Dendritic cell treated with granulocyte-macrophage colony-stimulating factor and Interleukin-4, amounts not matched to agents 40 ng/mL and 50 ng/mL, for 4 days (primary cell): ENCODE results near the gene TPSG1.
"Not testable (repeated sequence)": the region's sequence is repeated elsewhere in the genome, so short reads cannot be mapped to it uniquely, and the experiment has no call there.

Experiments
- H3K27ac Mint-ChIP-seq: one replicate; pipeline ENCODE4 v1.8.0; 2022; ENCODE audit warnings: mild to moderate bottlenecking, mixed read lengths
- H3K27me3 Mint-ChIP-seq: one replicate; pipeline ENCODE4 v1.8.0; 2022; ENCODE audit warnings: mild to moderate bottlenecking, mixed read lengths
- H3K36me3 Mint-ChIP-seq: one replicate; pipeline ENCODE4 v1.8.0; 2022; ENCODE audit warnings: low read depth, mixed read lengths
- H3K4me1 Mint-ChIP-seq: one replicate; pipeline ENCODE4 v1.8.0; 2022; ENCODE audit warnings: low read depth, mixed read lengths
- H3K4me3 Mint-ChIP-seq: one replicate; pipeline ENCODE4 v1.8.0; 2022; ENCODE audit warnings: mild to moderate bottlenecking, moderate library complexity, mixed read lengths
- H3K9me3 Mint-ChIP-seq: one replicate; pipeline ENCODE4 v1.8.0; 2022; ENCODE audit warnings: mixed read lengths
- intact Hi-C: fragments of 100-400 bp; cut with micrococcal nuclease; formaldehyde crosslinking; loops from one replicate; pipeline ENCODE4 v1.15.0; 2022

The TPSG1 gene

GRCh38 chr16:1261131-1261892, 36.2 kb upstream of the TPSG1 start:
- Mint-ChIP-seq H3K36me3 (no peaks in the 10 kb centered on the region), H3K9me3 (peaks cover 10% of the 10 kb centered on the region), H3K4me3 (no peak overlapping the region), H3K27ac (no peak overlapping the region), H3K4me1 (peaks cover 5% of the 10 kb centered on the region), H3K27me3 (peaks cover 49% of the 10 kb centered on the region)
- intact Hi-C loops: no loop called here

GRCh38 chr16:1260101-1260680, 35.1 kb upstream of the TPSG1 start:
- no peak overlapping the region for H3K4me3 Mint-ChIP-seq
- peaks cover 51% of the 10 kb centered on the region for H3K27me3 Mint-ChIP-seq
- intact Hi-C loops: no loop called here
- H3K36me3 Mint-ChIP-seq: no peaks in the 10 kb centered on the region
- H3K27ac Mint-ChIP-seq: no peak overlapping the region
- peaks cover 10% of the 10 kb centered on the region for H3K9me3 Mint-ChIP-seq
- H3K4me1 Mint-ChIP-seq: peaks cover 5% of the 10 kb centered on the region

DNA sequence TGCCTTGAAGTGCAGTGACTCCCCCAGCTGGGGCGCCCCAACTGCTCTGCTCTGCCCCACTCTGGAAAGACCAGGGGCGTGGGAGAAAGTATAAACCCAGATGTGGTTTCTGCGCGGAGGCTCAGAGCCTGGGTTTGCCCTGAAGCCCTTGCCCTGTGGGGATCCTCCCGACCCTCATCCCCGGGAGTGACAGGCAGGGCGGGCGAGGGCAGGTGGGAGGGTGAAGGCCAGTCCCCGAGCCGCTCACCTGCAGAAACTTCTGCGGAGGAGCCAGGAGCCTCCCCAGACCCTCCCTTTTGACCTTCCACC, 34.6 kb upstream of the TPSG1 start:
- intact Hi-C loops: no loop called here
- Mint-ChIP-seq H3K27me3 (peaks cover 52% of the 10 kb centered on the region), H3K36me3 (no peaks in the 10 kb centered on the region), H3K4me3 (no peak overlapping the region), H3K9me3 (peaks cover 9% of the 10 kb centered on the region), H3K4me1 (peaks cover 5% of the 10 kb centered on the region), H3K27ac (no peak overlapping the region)

GRCh38 chr16:1258906-1259759, 34.1 kb upstream of the TPSG1 start:
- intact Hi-C loops: no loop called here
- H3K4me1 Mint-ChIP-seq: peaks cover 5% of the 10 kb centered on the region
- no peak overlapping the region for H3K4me3 Mint-ChIP-seq
- peaks cover 3% of the 10 kb centered on the region for H3K9me3 Mint-ChIP-seq
- H3K27me3 Mint-ChIP-seq: peaks cover 52% of the 10 kb centered on the region
- no peaks in the 10 kb centered on the region for H3K36me3 Mint-ChIP-seq
- no peak overlapping the region for H3K27ac Mint-ChIP-seq

GRCh38 chr16:1258225-1258600, 33.1 kb upstream of the TPSG1 start:
- no peaks in the 10 kb centered on the region for H3K36me3 Mint-ChIP-seq
- no peak overlapping the region for H3K27ac Mint-ChIP-seq
- no peaks in the 10 kb centered on the region for H3K9me3 Mint-ChIP-seq
- H3K27me3 Mint-ChIP-seq: peaks cover 52% of the 10 kb centered on the region
- peaks cover 5% of the 10 kb centered on the region for H3K4me1 Mint-ChIP-seq
- intact Hi-C loops: no loop called here
- H3K4me3 Mint-ChIP-seq: no peak overlapping the region

DNA sequence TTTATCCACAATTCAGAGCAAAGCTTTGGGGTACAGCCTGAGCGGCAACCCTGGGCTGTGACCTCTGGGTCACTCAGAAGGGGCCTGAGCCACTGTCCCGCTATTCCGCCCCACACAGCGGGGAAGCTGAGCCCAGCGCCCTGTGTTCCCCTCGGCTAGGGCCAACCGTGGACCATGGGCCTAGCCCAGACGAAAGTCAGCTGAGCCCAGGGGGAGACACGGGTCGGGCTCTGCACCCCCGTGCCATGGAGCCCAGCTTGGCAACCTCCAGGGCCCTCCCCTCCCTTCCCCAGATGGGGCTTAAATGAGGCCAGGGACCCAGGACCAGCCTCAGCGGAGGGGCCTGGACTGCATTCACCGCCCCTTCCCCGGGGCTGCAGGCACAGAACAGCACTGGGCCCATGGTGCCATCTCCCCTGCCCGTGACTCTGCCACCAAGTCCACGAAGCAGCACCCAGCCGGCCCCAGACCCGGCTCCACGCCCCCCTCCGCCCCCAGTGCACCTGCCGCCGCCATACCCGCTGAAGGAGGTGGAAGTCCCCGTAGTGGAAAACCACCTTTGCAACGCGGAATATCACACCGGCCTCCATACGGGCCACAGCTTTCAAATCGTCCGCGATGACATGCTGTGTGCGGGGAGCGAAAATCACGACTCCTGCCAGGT, 32.6 kb upstream of the TPSG1 start:
- intact Hi-C loops: no loop called here
- no peak overlapping the region for H3K4me3 Mint-ChIP-seq
- no peaks in the 10 kb centered on the region for H3K9me3 Mint-ChIP-seq
- peaks cover 48% of the 10 kb centered on the region for H3K27me3 Mint-ChIP-seq
- no peak overlapping the region for H3K27ac Mint-ChIP-seq
- H3K36me3 Mint-ChIP-seq: no peaks in the 10 kb centered on the region
- H3K4me1 Mint-ChIP-seq: peaks cover 5% of the 10 kb centered on the region

GRCh38 chr16:1256874-1257322, 31.8 kb upstream of the TPSG1 start:
- Mint-ChIP-seq H3K36me3 (no peaks in the 10 kb centered on the region), H3K4me3 (no peak overlapping the region), H3K9me3 (no peaks in the 10 kb centered on the region), H3K4me1 (peaks cover 5% of the 10 kb centered on the region), H3K27ac (no peak overlapping the region), H3K27me3 (peaks cover 40% of the 10 kb centered on the region)
- intact Hi-C loops: no loop called here

DNA sequence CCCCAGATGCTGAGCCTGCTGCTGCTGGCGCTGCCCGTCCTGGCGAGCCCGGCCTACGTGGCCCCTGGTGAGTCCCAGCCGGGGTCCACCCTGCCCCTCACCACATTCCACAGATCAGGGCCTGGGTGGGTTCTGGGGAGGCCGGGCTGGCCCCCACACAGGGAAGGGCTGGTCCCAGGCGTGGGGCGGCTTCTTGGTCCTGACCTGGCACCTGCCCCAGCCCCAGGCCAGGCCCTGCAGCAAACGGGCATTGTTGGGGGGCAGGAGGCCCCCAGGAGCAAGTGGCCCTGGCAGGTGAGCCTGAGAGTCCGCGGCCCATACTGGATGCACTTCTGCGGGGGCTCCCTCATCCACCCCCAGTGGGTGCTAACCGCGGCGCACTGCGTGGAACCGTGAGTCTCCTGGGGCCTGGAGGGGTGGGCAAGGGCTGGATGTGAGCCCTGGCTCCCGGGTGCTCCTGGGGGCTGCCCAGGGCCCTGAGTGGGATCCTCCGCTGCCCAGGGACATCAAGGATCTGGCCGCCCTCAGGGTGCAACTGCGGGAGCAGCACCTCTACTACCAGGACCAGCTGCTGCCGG, 31.3 kb upstream of the TPSG1 start:
- H3K4me3 Mint-ChIP-seq, H3K9me3 Mint-ChIP-seq, H3K27ac Mint-ChIP-seq, intact Hi-C loops, H3K4me1 Mint-ChIP-seq, H3K36me3 Mint-ChIP-seq: not testable (repeated sequence)
- H3K27me3 Mint-ChIP-seq: peaks cover 35% of the 10 kb centered on the region

GRCh38 chr16:1255276-1256122, 30.4 kb upstream of the TPSG1 start, which contains the start of gene TPSD1:
TPSD1 (plus strand) TSS chr16:1256069; CDS start chr16:1256281, 212 bp downstream.
- H3K4me3 Mint-ChIP-seq, H3K4me1 Mint-ChIP-seq, H3K9me3 Mint-ChIP-seq, H3K36me3 Mint-ChIP-seq, H3K27ac Mint-ChIP-seq, intact Hi-C loops: not testable (repeated sequence)
- peaks cover 28% of the 10 kb centered on the region for H3K27me3 Mint-ChIP-seq

GRCh38 chr16:1254821-1255220, 29.8 kb upstream of the TPSG1 start:
- intact Hi-C loops, H3K4me1 Mint-ChIP-seq, H3K9me3 Mint-ChIP-seq, H3K36me3 Mint-ChIP-seq, H3K4me3 Mint-ChIP-seq, H3K27ac Mint-ChIP-seq: not testable (repeated sequence)
- H3K27me3 Mint-ChIP-seq: peaks cover 21% of the 10 kb centered on the region

DNA sequence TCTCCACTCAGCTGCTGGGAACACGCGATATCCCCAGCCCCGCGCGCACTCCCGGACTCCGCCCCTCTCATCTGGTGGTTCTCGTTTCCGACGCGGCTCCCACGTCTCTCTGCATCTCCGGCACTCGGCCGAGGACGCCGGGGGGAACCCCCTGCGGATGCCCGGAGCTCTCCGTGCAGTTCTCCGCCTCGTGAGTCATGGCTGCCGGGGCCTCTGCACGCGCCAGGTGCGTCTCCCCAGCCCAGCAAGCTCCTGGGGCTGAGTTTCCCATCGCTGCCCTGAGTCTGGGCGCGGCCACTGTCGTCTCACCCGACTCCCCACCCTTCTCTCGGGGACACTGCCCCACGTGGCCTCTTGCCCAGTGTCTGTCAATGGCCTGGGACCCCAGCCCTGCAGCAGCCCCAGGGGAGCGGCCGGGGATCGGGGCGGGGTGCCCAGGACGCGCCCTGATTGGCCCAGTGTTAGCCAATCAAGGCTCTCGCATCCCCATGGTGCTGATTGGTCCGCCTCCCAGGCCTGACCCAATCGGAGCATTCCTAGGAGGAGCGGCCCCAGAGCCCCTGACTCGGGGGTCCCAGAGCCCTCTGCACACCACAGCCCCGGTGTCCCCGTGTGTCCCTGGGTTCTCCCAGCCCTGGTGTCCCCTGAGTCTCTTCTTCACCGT, 28.8 kb upstream of the TPSG1 start:
- H3K4me3 Mint-ChIP-seq, H3K27ac Mint-ChIP-seq, H3K36me3 Mint-ChIP-seq, H3K4me1 Mint-ChIP-seq, H3K9me3 Mint-ChIP-seq, intact Hi-C loops: not testable (repeated sequence)
- H3K27me3 Mint-ChIP-seq: peaks cover 11% of the 10 kb centered on the region

DNA sequence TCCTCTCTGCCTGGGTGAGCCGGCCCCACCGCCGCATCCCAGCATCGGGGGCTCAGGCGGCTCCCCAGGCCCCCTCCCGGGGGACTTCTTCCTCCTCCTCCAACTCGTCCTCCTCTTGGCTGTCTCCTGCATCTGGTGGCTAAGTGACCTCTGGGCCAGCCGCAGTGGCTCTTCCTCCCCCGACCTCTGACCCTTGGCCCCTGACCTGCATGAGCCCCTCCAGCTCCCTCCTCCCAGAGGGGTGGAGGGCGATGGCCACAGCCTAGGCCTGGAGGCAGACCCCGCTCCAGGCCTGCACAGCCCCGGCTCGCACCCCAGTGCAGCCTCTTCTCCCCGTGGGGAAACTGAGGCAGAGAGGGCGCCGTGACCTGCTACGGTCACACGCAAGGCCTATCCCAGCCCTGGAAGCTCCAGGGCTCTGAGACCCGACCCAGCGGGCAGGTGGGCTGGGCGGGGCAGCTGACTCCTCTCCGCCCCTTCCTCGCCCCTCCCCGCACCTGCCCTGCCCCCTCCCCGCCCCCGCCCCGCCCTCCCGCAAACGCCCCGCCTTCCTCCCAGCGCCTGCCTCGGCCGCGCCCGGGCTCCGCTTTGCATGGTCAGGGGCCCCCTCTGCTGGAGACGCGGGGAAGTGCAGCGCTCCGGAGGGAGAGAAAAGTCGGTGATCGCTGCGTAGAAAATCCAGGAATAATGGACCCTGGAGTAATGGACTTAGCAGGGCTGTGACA, 24.1 kb upstream of the TPSG1 start:
- H3K27ac Mint-ChIP-seq, H3K4me3 Mint-ChIP-seq, intact Hi-C loops, H3K27me3 Mint-ChIP-seq, H3K36me3 Mint-ChIP-seq, H3K9me3 Mint-ChIP-seq: not testable (repeated sequence)
- H3K4me1 Mint-ChIP-seq: peaks cover 25% of the 10 kb centered on the region
